ENCODE measurements around the gene NUMBL.

The NUMBL gene

GRCh38 chr19:40716031-40716481, 25.6 kb upstream of the NUMBL start:
- Histone ChIP-seq H3K14ac (ENCODE audit: low read length in 2 of 2) (no peak overlapping the region), H3K4me3 (ENCODE audit: insufficient read depth in 1 of 2, low read depth in 1 of 2, low read length in 2 of 2) (peak overlapping the region; percentile 68 to 98), H3K27me3 (ENCODE audit: control insufficient read depth in 1 of 2, insufficient read depth in 1 of 2, low read length in 2 of 2) (no peaks in the 10 kb centered on the region), H2BK15ac (ENCODE audit: low read depth, poor library complexity, severe bottlenecking) (no peak overlapping the region), H3K9ac (ENCODE audit: low read length) (peak overlapping the region; percentile 98), H3K18ac (ENCODE audit: low read depth in 1 of 2, low read length in 2 of 2) (peak overlapping the region; percentile 78 to 84), H3K79me1 (replicated peaks; ENCODE audit: low read length, poor library complexity, severe bottlenecking) (peaks cover 10% of the 10 kb centered on the region), H2BK120ac (ENCODE audit: low read depth, low read length) (peak overlapping the region; percentile 19), H3K27ac (ENCODE audit: low read length, poor library complexity, severe bottlenecking) (peak overlapping the region; percentile 95), H3K4ac (ENCODE audit: low read depth in 1 of 2, low read length in 2 of 2) (peak overlapping the region; percentile 70 to 92), H3K4me2 (ENCODE audit: low read length, poor library complexity, severe bottlenecking) (peak overlapping the region; percentile 68), H2BK5ac (ENCODE audit: low read depth, low read length, poor library complexity, severe bottlenecking) (peak overlapping the region; percentile 81), H3K23ac (ENCODE audit: low read length in 2 of 2) (no peak overlapping the region), H2BK12ac (ENCODE audit: low read length in 2 of 2) (peak overlapping the region; percentile 12 to 82), H3K9me3 (ENCODE audit: control insufficient read depth, low read length) (no peaks in the 10 kb centered on the region), H4K8ac (ENCODE audit: low read length) (peak overlapping the region; percentile 54), H2AFZ (ENCODE audit: low read depth, low read length) (no peak overlapping the region), H3K4me1 (ENCODE audit: control insufficient read depth, insufficient read depth, low read depth, low read length) (peaks cover 26% of the 10 kb centered on the region), H2AK5ac (ENCODE audit: low read length, severe bottlenecking) (peak overlapping the region; percentile 96), H4K91ac (ENCODE audit: low read length) (peak overlapping the region; percentile 79), H3K36me3 (ENCODE audit: control insufficient read depth in 1 of 2, insufficient read depth in 2 of 2, low read depth in 1 of 2, low read length in 2 of 2) (peaks cover 13% of the 10 kb centered on the region in 2 experiments)
- WGBS: 1% methylated on average over 8 of the region's 8 CpGs
- DNase-seq: no peak

- peak overlapping the region; percentile 97 for H2BK15ac ChIP-seq (ENCODE audit: low read depth, poor library complexity, severe bottlenecking)
- peak overlapping the region; percentile 98 for H4K91ac ChIP-seq (ENCODE audit: low read length)
- H3K4me3 ChIP-seq (ENCODE audit: insufficient read depth in 1 of 2, low read depth in 1 of 2, low read length in 2 of 2): peak overlapping the region; percentile 54 to 98
- H3K36me3 ChIP-seq (ENCODE audit: control insufficient read depth in 1 of 2, insufficient read depth in 2 of 2, low read depth in 1 of 2, low read length in 2 of 2): peaks cover 17 to 22% of the 10 kb centered on the region in 2 experiments
- peaks cover 15% of the 10 kb centered on the region for H3K79me1 ChIP-seq (replicated peaks; ENCODE audit: low read length, poor library complexity, severe bottlenecking)
- H3K4ac ChIP-seq (ENCODE audit: low read depth in 1 of 2, low read length in 2 of 2): peak overlapping the region; percentile 89 to 98
- peak overlapping the region; percentile 15 for H2AFZ ChIP-seq (ENCODE audit: low read depth, low read length)
- H2AK5ac ChIP-seq (ENCODE audit: low read length, severe bottlenecking): peak overlapping the region; percentile 21
- peak overlapping the region in 1 of 2 experiments; percentile 44 for H3K14ac ChIP-seq (ENCODE audit: low read length in 2 of 2)
- H3K9me3 ChIP-seq (ENCODE audit: control insufficient read depth, low read length): no peaks in the 10 kb centered on the region
- H4K8ac ChIP-seq (ENCODE audit: low read length): peak overlapping the region; percentile 92
- H3K4me1 ChIP-seq (ENCODE audit: control insufficient read depth, insufficient read depth, low read depth, low read length): peaks cover 20% of the 10 kb centered on the region
- H3K27ac ChIP-seq (ENCODE audit: low read length, poor library complexity, severe bottlenecking): peak overlapping the region; percentile 95
- H3K4me2 ChIP-seq (ENCODE audit: low read length, poor library complexity, severe bottlenecking): peak overlapping the region; percentile 85
- peak; percentile 95 for DNase-seq
- H3K18ac ChIP-seq (ENCODE audit: low read depth in 1 of 2, low read length in 2 of 2): peak overlapping the region; percentile 94 to 100
- H3K27me3 ChIP-seq (ENCODE audit: control insufficient read depth in 1 of 2, insufficient read depth in 1 of 2, low read length in 2 of 2): no peaks in the 10 kb centered on the region
- peak overlapping the region; percentile 96 for H2BK120ac ChIP-seq (ENCODE audit: low read depth, low read length)
- WGBS: 8% methylated on average over 31 of the region's 31 CpGs
- H2BK12ac ChIP-seq (ENCODE audit: low read length in 2 of 2): peak overlapping the region; percentile 83 to 99
- H3K9ac ChIP-seq (ENCODE audit: low read length): peak overlapping the region; percentile 86
- H2BK5ac ChIP-seq (ENCODE audit: low read depth, low read length, poor library complexity, severe bottlenecking): peak overlapping the region; percentile 90
- peak overlapping the region in 1 of 2 experiments; percentile 90 for H3K23ac ChIP-seq (ENCODE audit: low read length in 2 of 2)
Observed at GRCh38 chr19:40714441-40715299, 24.2 kb upstream of the NUMBL start.

- Histone ChIP-seq H2BK5ac (ENCODE audit: low read depth, low read length, poor library complexity, severe bottlenecking) (no peak overlapping the region), H3K14ac (ENCODE audit: low read length in 2 of 2) (peak overlapping the region in 1 of 2 experiments; percentile 50)
- 90% methylated on average over 2 of the region's 11 CpGs for WGBS
Observed at GRCh38 chr19:40713939-40714338, 23.5 kb upstream of the NUMBL start.

GRCh38 chr19:40709817-40710216, 19.4 kb upstream of the NUMBL start:
- 93% methylated on average over 5 of the region's 5 CpGs for WGBS
- Histone ChIP-seq H3K36me3 (ENCODE audit: control insufficient read depth in 1 of 2, insufficient read depth in 2 of 2, low read depth in 1 of 2, low read length in 2 of 2) (peaks cover 36 to 52% of the 10 kb centered on the region in 2 experiments), H3K4me3 (ENCODE audit: insufficient read depth in 1 of 2, low read depth in 1 of 2, low read length in 2 of 2) (no peak overlapping the region), H3K18ac (ENCODE audit: low read depth in 1 of 2, low read length in 2 of 2) (no peak overlapping the region), H3K9ac (ENCODE audit: low read length) (no peak overlapping the region), H2BK5ac (ENCODE audit: low read depth, low read length, poor library complexity, severe bottlenecking) (no peak overlapping the region), H3K23ac (ENCODE audit: low read length in 2 of 2) (no peak overlapping the region), H2BK12ac (ENCODE audit: low read length in 2 of 2) (no peak overlapping the region), H2BK15ac (ENCODE audit: low read depth, poor library complexity, severe bottlenecking) (no peak overlapping the region), H3K27ac (ENCODE audit: low read length, poor library complexity, severe bottlenecking) (no peak overlapping the region), H2AK5ac (ENCODE audit: low read length, severe bottlenecking) (no peak overlapping the region), H3K79me1 (replicated peaks; ENCODE audit: low read length, poor library complexity, severe bottlenecking) (peaks cover 24% of the 10 kb centered on the region), H3K9me3 (ENCODE audit: control insufficient read depth, low read length) (no peaks in the 10 kb centered on the region), H3K27me3 (ENCODE audit: control insufficient read depth in 1 of 2, insufficient read depth in 1 of 2, low read length in 2 of 2) (no peaks in the 10 kb centered on the region), H2BK120ac (ENCODE audit: low read depth, low read length) (no peak overlapping the region), H3K4ac (ENCODE audit: low read depth in 1 of 2, low read length in 2 of 2) (no peak overlapping the region), H3K4me2 (ENCODE audit: low read length, poor library complexity, severe bottlenecking) (no peak overlapping the region), H3K14ac (ENCODE audit: low read length in 2 of 2) (no peak overlapping the region), H2AFZ (ENCODE audit: low read depth, low read length) (no peak overlapping the region), H3K4me1 (ENCODE audit: control insufficient read depth, insufficient read depth, low read depth, low read length) (peaks cover 8% of the 10 kb centered on the region), H4K91ac (ENCODE audit: low read length) (no peak overlapping the region), H4K8ac (ENCODE audit: low read length) (no peak overlapping the region)
- no peak for DNase-seq

More at GRCh38 chr19:40713939-40714338, 23.5 kb upstream of the NUMBL start:
- peak overlapping the region; percentile 48 for H4K91ac ChIP-seq (ENCODE audit: low read length)
- H3K18ac ChIP-seq (ENCODE audit: low read depth in 1 of 2, low read length in 2 of 2): peak overlapping the region; percentile 81 to 94
- H3K27me3 ChIP-seq (ENCODE audit: control insufficient read depth in 1 of 2, insufficient read depth in 1 of 2, low read length in 2 of 2): no peaks in the 10 kb centered on the region
- H2AFZ ChIP-seq (ENCODE audit: low read depth, low read length): no peak overlapping the region
- peaks cover 17% of the 10 kb centered on the region for H3K4me1 ChIP-seq (ENCODE audit: control insufficient read depth, insufficient read depth, low read depth, low read length)
- H3K4ac ChIP-seq (ENCODE audit: low read depth in 1 of 2, low read length in 2 of 2): peak overlapping the region; percentile 89
- H2BK120ac ChIP-seq (ENCODE audit: low read depth, low read length): peak overlapping the region; percentile 96
- peak overlapping the region; percentile 97 for H2BK15ac ChIP-seq (ENCODE audit: low read depth, poor library complexity, severe bottlenecking)
- DNase-seq: no peak
- H3K79me1 ChIP-seq (replicated peaks; ENCODE audit: low read length, poor library complexity, severe bottlenecking): peaks cover 15% of the 10 kb centered on the region
- H3K23ac ChIP-seq (ENCODE audit: low read length in 2 of 2): no peak overlapping the region
- peak overlapping the region; percentile 21 for H2AK5ac ChIP-seq (ENCODE audit: low read length, severe bottlenecking)
- H3K36me3 ChIP-seq (ENCODE audit: control insufficient read depth in 1 of 2, insufficient read depth in 2 of 2, low read depth in 1 of 2, low read length in 2 of 2): peaks cover 17 to 30% of the 10 kb centered on the region in 2 experiments
- H4K8ac ChIP-seq (ENCODE audit: low read length): peak overlapping the region; percentile 92
- peak overlapping the region; percentile 81 for H3K27ac ChIP-seq (ENCODE audit: low read length, poor library complexity, severe bottlenecking)
- H3K4me3 ChIP-seq (ENCODE audit: insufficient read depth in 1 of 2, low read depth in 1 of 2, low read length in 2 of 2): peak overlapping the region in 1 of 2 experiments; percentile 98
- no peaks in the 10 kb centered on the region for H3K9me3 ChIP-seq (ENCODE audit: control insufficient read depth, low read length)
- peak overlapping the region; percentile 80 for H3K4me2 ChIP-seq (ENCODE audit: low read length, poor library complexity, severe bottlenecking)
- peak overlapping the region; percentile 82 for H2BK12ac ChIP-seq (ENCODE audit: low read length in 2 of 2)
- H3K9ac ChIP-seq (ENCODE audit: low read length): no peak overlapping the region

Measured in mesenchymal stem cell (in vitro differentiated cells and primary cell).